Coronary artery (tissue), 2 donors: ENCODE data around the gene AGL.
"Not testable (repeated sequence)": the region's sequence is repeated elsewhere in the genome, so short reads cannot be mapped to it uniquely, and the experiment has no call there.

Experiments used
- DNase-seq: peaks from one replicate; pipeline ENCODE4 v3.0.0-alpha.2; 2017; ENCODE audit warnings: low spot score
- H3K27ac ChIP-seq, 2 donors: fragments of 200-600 bp; sonication (generic); one replicate each; pipeline ENCODE4 v1.5.1; 2016 to 2019
- H3K4me3 ChIP-seq: fragments of 200-600 bp; sonication (generic); 2 replicates; pipeline ENCODE4 v1.5.1; 2016; ENCODE audit warnings: mild to moderate bottlenecking, moderate library complexity
- CTCF ChIP-seq: fragments of 200-600 bp; sonication (generic); IDR thresholded peaks from one replicate; pipeline ENCODE4 v1.5.1; 2019; ENCODE audit warnings: antibody characterized with exemption

The AGL gene

DNA sequence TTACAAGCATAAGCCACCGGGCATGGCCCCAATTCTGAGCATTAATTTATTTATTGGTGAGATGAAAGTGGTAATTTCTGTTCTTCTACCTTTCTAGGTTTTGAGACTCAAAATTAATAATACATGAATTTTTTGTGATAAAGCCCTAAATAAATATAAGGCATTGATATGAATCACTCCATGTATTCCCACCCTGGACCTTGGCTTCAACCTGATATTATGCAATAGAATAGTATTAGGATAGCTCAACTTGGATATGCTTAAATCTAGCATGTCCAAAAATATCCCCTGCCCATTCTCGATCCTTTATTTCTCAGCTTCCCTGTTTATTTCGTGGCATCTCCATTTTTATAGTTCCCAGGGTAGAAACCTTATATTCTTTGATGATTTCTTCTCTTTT, 2.5 kb downstream of the AGL start:
- DNase-seq, result no peak
- Histone ChIP-seq H3K4me3 (no peak overlapping the region), H3K27ac (no peak overlapping the region)
- TF ChIP-seq CTCF, result no peak

DNA sequence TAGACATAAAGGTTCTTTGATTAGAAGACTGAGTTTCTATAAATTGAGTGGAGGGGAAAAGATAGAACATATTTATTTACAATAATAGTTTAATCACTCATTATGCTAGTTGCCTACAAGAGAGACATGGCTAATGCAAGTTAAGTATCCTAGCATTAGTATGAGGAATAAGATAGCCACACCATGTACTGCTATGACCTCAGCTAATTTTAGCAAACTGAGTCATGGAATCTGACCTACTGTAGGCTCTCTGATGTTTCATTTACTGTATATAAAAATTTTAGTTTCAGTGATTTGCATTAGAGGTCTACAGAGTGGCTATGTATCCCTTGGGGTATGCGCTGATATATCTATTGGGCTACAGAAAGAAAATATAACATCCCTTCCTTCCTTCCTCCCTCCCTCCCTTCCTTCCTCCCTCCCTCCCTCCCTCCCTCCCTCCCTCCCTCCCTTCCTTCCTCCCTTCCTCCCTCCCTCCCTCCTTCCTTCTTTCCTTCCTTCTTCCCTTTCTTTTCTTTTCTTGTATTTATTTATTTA, 5.8 kb downstream of the AGL start:
- no peak for TF ChIP-seq CTCF
- no peak overlapping the region for H3K4me3 ChIP-seq
- no peak for DNase-seq
- H3K27ac ChIP-seq, result no peak overlapping the region

DNA sequence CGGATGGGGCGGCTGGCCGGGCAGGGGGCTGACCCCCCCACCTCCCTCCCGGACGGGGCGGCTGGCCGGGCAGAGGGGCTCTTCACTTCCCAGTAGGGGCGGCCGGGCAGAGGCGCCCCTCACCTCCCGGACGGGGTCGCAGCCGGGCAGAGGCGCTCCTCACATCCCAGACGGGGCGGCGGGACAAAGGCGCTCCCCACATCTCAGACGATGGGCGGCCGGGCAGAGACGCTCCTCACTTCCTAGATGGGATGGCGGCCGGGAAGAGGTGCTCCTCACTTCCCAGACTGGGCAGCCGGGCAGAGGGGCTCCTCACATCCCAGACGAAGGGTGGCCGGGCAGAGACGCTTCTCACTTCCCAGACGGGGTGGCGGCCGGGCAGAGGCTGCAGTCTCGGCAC, 6.9 kb downstream of the AGL start:
- not testable (repeated sequence) for DNase-seq, H3K4me3 ChIP-seq, H3K27ac ChIP-seq

- Histone ChIP-seq H3K27ac (no peak overlapping the region), H3K4me3 (no peak overlapping the region)
- DNase-seq, result no peak
- no peak for TF ChIP-seq CTCF
These were observed 8.1 kb downstream of the AGL start for GRCh38 chr1:99858286-99858685.

- Histone ChIP-seq H3K27ac (no peak overlapping the region), H3K4me3 (no peak overlapping the region)
- no peak for DNase-seq
- TF ChIP-seq CTCF, result no peak
These were observed 8.7 kb downstream of the AGL start for GRCh38 chr1:99858881-99859280.

GRCh38 chr1:99860703-99861102, 10.5 kb downstream of the AGL start:
- H3K27ac ChIP-seq, result no peak overlapping the region
- TF ChIP-seq CTCF, result no peak
- no peak overlapping the region for H3K4me3 ChIP-seq
- DNase-seq, result no peak

- no peak for DNase-seq
- no peak overlapping the region for H3K4me3 ChIP-seq
- no peak overlapping the region for H3K27ac ChIP-seq
- no peak for TF ChIP-seq CTCF
These were observed 17.5 kb downstream of the AGL start for GRCh38 chr1:99867682-99868081.

- H3K4me3 ChIP-seq, result no peak overlapping the region
- DNase-seq, result no peak
- TF ChIP-seq CTCF, result no peak
- H3K27ac ChIP-seq, result no peak overlapping the region
These were observed 19.1 kb downstream of the AGL start for GRCh38 chr1:99869304-99869703.
